ENCODE measurements around the gene MTCL3.

MTCL3 gene

DNA sequence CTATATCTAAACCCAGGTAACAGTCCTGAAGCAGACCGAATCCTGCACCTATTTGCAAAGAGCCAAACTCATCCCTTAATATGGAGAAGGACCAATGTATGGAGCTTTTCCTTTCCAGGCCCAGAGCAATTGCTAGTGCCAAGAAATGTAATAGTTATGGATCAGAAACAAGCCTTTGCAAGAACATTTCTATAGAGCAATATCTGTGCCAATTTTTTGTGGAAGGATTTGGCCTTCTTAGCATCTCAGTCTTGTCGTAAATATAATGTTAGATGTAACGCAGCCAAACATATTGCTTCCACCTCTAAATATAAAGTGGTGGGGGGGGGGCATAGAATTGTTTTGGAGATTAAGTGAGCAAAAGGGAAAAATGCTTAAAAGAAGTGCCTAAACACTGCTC, 62.7 kb downstream of the MTCL3 start:
- TF ChIP-seq, protein P1, sequence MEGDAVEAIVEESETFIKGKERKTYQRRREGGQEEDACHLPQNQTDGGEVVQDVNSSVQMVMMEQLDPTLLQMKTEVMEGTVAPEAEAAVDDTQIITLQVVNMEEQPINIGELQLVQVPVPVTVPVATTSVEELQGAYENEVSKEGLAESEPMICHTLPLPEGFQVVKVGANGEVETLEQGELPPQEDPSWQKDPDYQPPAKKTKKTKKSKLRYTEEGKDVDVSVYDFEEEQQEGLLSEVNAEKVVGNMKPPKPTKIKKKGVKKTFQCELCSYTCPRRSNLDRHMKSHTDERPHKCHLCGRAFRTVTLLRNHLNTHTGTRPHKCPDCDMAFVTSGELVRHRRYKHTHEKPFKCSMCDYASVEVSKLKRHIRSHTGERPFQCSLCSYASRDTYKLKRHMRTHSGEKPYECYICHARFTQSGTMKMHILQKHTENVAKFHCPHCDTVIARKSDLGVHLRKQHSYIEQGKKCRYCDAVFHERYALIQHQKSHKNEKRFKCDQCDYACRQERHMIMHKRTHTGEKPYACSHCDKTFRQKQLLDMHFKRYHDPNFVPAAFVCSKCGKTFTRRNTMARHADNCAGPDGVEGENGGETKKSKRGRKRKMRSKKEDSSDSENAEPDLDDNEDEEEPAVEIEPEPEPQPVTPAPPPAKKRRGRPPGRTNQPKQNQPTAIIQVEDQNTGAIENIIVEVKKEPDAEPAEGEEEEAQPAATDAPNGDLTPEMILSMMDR (conservative IDR thresholded peaks at IDR 0.05; ENCODE audit: low read depth, low read length): no peak
- no peak overlapping the region for H3K4me3 ChIP-seq (ENCODE audit: low read length)
- DNase-seq (ENCODE audit: low read depth): no peak

DNA sequence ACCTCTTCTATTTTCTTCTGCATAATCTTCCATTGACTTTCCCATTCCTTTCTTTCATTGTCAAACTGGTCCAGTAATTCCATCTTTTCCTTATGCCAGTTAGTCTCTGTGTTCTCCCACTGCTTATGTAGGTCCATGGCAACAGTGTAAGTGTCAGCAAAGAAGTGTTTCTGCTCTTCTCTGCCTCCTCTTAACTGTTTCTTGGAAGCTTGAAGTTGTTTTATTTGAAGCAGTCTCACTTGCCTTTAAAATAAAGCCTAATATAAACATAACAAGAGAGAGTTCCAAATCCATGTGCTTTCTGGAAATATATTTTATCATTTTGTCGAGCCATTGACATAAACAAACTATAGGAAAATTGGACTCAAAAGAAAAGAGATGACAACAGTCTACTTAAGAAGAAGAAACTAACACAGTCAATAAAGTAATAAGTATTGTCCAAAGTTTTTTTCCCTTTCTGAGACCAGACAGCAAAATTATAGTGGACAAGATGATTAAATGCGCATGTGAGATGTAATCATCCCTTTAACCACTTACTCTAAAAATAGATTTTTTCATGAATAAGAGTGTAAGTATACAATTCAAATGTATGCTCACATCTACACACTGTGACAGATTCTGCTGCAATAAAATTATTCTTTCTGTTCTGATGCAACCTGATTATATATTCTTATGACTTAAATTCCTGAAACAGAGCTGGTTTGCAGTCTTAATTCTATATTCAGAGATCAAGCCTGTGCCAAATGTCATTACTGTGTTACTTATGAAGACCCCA, 65.1 kb downstream of the MTCL3 start:
- TF ChIP-seq, protein P1 (conservative IDR thresholded peaks at IDR 0.05; ENCODE audit: low read depth, low read length): no peak
- no peak for DNase-seq (ENCODE audit: low read depth)
- H3K4me3 ChIP-seq (ENCODE audit: low read length): no peak overlapping the region

DNA sequence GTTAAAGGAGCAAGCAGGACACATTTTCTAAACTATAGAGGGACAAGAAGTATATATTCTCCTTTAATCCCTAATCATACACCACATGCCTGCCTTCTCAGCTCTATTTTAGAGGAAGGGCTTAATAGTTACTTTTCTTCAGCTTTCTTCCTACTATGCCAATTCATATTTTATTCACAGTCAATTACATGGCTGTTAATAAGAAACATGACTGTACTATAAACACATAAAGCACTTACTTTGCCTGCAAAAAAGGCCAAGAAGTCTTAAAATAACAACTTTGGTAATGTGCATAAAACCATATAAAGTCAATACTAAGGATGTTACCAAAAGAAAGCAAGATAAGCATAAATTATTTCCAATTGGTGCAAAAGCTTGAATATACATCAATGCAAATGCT, 66.3 kb downstream of the MTCL3 start:
- DNase-seq (ENCODE audit: low read depth): no peak
- TF ChIP-seq, protein P1 (conservative IDR thresholded peaks at IDR 0.05; ENCODE audit: low read depth, low read length): no peak
- no peak overlapping the region for H3K4me3 ChIP-seq (ENCODE audit: low read length)

DNA sequence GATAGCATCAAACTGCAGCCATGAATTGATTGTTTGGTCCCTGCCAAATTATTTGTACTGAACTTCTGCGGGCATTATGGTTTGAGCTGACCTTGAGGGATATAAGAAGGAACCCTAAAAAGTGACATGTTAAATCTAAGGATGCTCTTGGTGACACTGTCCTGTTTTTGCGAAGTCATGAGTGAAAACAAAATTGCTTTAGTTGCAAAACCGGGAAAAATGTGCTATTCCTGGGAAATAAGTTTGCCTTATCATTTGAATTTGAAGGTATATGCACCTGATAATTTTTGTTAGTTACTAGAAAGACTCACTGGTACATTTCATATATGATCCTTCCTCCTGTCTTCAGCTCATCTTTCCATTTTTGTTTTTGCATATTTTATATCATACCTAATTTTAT, 67.7 kb downstream of the MTCL3 start:
- TF ChIP-seq, protein P1 (conservative IDR thresholded peaks at IDR 0.05; ENCODE audit: low read depth, low read length): no peak
- no peak for DNase-seq (ENCODE audit: low read depth)
- no peak overlapping the region for H3K4me3 ChIP-seq (ENCODE audit: low read length)

DNA sequence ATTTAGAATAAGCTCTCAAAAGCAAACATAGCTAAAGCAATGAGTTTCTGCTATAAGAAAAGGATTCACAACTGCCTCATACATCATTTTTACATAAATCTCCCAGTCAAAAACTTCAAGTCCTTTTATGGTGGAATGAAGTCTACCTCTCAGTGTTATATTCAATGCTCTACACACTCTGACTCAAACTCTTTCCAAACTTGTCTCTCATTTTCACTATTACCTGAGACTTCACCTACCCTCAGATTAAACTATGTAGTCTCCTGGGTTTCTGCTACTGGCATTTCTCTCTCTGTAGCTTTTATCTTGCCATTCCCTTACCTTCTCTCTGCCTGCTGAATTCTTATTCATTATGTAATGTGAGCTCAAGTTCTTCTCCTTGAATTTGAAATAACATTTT, 71.4 kb downstream of the MTCL3 start:
- TF ChIP-seq, protein P1 (conservative IDR thresholded peaks at IDR 0.05; ENCODE audit: low read depth, low read length): no peak
- no peak for DNase-seq (ENCODE audit: low read depth)
- H3K4me3 ChIP-seq (ENCODE audit: low read length): no peak overlapping the region

DNA sequence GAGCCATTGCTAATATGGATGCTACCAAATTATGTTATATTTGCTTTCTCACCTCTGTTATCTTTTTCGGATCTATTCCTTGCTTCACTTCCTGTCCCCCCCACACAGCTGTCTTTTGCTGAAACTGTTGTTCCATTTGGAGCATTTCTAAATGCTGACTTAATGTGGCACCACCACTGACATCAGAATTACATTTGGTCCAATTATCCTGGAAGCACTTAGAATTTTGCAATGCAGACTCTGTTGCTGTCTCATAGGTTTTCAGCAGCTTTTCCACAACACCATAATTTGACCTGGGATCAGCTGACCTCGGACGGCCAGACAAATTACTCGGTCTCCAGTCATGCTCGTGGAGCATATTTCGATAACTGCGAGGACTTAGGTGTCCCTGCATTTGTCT, 72.8 kb downstream of the MTCL3 start:
- TF ChIP-seq, protein P1 (conservative IDR thresholded peaks at IDR 0.05; ENCODE audit: low read depth, low read length): no peak
- DNase-seq (ENCODE audit: low read depth): no peak
- no peak overlapping the region for H3K4me3 ChIP-seq (ENCODE audit: low read length)

DNA sequence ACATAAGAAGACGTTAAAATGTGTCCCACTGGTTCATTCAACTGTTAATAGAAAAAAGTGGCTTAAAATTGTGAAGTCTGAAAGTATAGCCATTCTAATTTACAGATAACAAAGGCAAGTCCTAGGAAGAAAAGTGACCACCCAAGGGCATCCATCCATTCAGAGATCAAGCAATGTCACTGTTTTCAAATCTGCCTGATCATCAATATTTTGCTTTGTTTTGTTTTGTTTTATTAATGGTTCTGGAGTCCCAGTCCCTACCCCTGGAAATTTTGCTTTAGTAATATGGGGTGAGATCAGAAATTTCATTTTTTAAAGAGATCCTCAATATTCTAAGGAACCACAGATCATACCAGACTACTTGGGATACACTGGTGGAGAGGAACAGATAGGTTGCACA, 77.3 kb downstream of the MTCL3 start:
- DNase-seq (ENCODE audit: low read depth): no peak
- TF ChIP-seq, protein P1 (conservative IDR thresholded peaks at IDR 0.05; ENCODE audit: low read depth, low read length): no peak
- H3K4me3 ChIP-seq (ENCODE audit: low read length): no peak overlapping the region

Data from retinal pigment epithelial cell (primary cell).